HG03520 (cell line): ENCODE results near the gene ADAMTS8.

Experiments used
- ATAC-seq: cut with Tn5 transposase; IDR thresholded peaks from one replicate; pipeline ENCODE4 v1.9.1; 2021; ENCODE audit warnings: mild to moderate bottlenecking, moderate library complexity; ENCODE audit not compliant: unreplicated experiment

ADAMTS8 gene

DNA sequence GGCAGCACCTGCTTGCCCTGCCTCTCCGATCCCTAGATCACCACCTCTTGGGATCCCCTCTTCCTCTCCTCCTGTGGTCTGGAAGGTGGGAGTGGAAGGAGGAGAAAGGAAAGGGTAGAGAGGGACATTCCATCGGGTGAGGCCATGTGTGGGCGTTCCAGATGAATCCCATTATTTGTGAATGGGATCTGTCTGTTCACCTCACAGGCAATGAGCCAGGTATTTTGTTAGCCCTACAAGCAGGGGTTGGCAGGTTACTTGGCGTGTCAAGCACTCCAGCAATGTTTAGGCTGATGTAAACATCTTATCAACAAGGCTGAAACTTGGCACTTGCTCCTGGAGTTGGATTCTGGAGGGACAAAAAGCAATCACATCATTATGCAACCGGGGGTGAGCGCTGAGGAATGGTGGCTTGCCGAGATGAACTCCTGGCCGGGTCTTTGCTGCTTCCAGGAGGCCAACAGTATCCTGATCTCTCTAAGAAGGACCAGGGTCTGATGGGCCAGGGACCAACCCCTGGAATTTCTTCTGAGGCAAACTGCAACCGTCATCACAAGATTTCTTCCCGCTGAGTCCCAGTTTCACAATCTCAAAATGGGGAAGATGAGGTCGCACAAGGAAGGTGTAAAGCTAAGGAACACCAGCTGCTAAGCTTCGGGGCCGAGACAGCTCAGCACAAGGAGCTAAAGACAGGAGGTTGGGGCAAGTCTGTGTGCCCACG lies 7.8 kb downstream of the ADAMTS8 start:
- no peak for ATAC-seq

DNA sequence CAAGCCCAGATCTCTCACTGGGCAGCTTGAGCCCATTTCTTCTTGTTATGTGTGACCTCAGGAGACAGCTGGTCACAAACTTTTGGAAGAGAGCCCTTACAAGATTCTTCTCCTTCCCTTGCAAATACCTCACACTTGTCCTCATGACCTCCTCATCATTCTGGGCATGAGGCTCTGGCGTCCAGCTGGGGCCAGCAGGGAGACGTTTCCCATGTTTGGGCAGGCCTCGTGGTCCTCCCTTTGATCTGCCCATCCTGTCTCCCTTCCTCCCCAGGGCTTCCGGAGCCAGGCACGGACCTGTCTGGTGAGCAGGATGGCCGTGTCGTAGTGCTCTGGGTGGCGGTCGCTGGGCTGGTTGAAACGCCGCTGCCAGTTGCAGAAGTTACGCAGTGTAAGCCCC lies 9.7 kb downstream of the ADAMTS8 start:
- ATAC-seq: no peak

DNA sequence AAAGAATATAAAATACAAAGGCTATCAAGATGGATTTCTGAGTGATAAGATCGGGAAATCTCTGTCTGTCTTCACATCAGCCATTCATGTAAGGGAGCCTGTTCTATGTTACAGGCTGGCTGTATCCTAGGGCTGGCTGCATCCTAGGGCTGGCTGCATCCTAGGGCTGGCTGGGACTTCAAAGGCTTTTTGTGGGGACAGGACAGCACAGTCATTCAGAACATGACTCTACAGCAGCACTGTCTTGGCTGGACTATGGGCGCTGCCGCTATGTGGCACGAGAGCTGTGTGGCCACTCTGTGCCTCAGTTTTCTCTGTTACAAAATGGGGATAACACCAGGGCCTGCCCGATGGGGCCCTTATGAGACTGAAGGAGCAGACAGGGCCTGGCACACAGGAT lies 10.2 kb downstream of the ADAMTS8 start:
- ATAC-seq: no peak

- ATAC-seq: no peak
Measured at GRCh38 chr11:130416906-130417305, 11.5 kb downstream of the ADAMTS8 start.

DNA sequence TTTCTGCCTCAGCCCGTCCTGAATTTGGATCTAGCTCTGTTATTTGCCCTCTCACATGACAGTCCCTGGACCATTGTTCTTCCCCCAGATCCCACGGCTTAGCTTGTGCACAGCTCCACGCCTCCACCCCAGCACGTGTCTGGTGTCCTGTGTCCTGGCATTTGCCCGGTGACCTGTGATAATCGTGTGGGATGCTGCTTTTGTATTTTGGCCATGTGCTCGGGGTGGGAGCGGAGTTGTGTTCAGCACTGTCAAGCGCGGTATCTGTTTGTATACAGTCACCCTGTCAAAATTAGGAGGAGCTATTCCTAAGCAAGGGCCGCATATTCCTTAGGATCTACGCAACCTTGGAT lies 11.9 kb downstream of the ADAMTS8 start:
- ATAC-seq: no peak

DNA sequence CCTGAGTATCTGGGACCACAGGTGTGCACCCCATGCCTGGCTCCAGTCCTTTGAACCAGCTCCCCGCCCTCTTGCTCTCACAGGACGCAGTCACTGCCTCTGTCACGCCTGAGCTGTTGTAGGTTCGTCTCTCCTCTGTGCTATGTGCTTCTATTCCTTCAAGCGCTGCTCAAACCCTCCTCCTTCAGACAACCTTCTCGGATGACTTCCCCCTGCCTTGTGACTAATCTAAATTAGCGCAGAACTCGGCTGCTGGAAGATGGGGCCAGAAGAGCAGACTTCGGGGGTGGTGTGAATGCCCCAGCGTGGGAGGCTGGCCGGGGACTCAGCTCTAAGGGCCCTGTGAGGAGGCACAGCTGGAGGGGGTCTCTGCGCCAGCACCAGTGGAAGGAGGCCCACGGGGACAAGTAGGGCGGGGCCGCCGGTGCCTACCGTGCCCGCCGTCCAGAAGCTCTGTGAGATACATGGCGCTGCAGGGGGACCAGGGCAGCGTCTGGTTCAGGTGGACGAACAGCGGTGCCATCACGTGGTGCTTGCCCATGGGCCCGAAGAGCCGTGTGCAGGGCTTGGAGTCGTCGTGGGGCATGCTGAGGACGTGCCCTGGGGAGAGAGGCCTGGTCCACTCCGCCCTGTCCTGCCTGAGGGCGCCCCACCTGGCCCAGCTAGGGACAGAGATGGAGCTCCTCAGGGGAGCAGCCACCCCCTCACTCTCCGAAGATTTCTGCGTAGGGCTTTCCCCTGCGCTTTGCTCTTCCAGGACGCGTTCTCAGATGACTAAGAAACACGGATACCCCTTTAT lies 12.5 kb downstream of the ADAMTS8 start:
- ATAC-seq: no peak

- no peak for ATAC-seq
Measured at GRCh38 chr11:130414107-130415080, 14.0 kb downstream of the ADAMTS8 start.

- ATAC-seq: no peak
Measured at GRCh38 chr11:130413405-130414106, 14.9 kb downstream of the ADAMTS8 start.

GRCh38 chr11:130411223-130411622 lies 17.2 kb downstream of the ADAMTS8 start:
- ATAC-seq: no peak

GRCh38 chr11:130409594-130410388 lies 18.6 kb downstream of the ADAMTS8 start:
- ATAC-seq: no peak

DNA sequence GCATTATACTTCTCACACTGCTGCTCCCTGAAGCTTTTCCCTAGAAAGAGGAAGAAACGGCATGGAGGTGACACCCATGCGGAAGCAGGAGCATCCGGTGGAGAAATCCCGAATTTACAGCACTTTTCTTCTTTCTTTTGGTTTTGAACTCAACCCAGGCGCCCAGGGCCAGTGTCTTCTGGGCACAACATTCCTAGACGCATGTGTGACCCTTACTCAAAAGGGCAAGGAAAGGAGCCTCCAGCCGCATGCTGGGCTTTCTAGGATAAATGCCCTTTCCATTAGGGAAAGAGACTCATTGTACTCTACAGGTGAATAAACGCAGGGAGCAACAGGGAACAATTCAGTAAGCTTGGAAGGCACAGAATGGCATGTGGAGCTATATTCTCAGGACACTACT lies 19.5 kb downstream of the ADAMTS8 start:
- no peak for ATAC-seq

DNA sequence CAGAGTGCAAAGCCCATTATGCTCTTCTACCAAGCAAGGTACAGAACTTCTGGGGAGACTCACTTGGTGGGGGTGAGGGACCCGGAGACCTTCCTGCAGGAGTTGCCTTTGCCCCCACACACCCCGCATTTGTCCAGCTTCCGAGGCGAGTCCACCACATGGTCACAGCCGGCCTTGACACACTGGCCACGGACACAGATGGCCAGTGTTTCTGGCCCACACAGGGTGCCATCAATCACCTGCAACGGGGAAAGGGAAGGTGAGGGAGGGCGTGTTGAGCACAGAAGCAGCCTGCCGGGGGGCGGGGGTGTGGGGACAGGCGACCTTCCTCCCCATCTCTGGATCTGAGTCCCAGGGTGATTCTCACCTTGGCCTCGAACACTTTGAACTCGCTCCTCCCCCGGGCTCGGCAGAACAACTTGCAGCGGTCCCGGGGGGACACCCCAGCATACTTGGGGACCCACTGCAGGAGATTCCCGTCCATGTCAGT lies 20.0 kb downstream of the ADAMTS8 start:
- no peak for ATAC-seq

DNA sequence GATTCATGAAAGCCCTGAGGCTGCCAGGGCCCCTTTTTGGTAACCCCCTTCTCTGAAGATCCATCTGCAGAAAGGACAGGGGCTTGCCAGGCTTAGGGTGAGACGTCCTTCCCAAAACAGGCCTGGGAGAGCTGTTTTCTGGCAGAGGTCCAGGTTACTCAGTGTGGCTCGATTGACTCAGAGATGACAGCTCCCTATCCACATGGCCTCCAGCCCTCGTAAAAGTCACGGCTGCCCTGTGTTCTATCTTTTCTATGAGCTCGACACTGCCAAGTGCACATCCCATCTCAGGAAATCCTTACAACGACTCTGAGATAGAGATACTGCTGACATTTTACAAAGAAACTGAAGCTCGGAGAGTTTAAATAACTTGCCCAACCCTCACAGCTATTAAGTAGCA lies 20.4 kb downstream of the ADAMTS8 start:
- no peak for ATAC-seq

GRCh38 chr11:130405428-130405827 lies 23.0 kb downstream of the ADAMTS8 start:
- ATAC-seq: no peak

- no peak for ATAC-seq
Measured at GRCh38 chr11:130404727-130405126, 23.7 kb downstream of the ADAMTS8 start.

- ATAC-seq: no peak
Measured at GRCh38 chr11:130403967-130404366, 24.4 kb downstream of the ADAMTS8 start.

GRCh38 chr11:130403271-130403804 lies 25.1 kb downstream of the ADAMTS8 start:
- ATAC-seq: no peak

GRCh38 chr11:130402570-130402969 lies 25.8 kb downstream of the ADAMTS8 start:
- ATAC-seq: no peak

DNA sequence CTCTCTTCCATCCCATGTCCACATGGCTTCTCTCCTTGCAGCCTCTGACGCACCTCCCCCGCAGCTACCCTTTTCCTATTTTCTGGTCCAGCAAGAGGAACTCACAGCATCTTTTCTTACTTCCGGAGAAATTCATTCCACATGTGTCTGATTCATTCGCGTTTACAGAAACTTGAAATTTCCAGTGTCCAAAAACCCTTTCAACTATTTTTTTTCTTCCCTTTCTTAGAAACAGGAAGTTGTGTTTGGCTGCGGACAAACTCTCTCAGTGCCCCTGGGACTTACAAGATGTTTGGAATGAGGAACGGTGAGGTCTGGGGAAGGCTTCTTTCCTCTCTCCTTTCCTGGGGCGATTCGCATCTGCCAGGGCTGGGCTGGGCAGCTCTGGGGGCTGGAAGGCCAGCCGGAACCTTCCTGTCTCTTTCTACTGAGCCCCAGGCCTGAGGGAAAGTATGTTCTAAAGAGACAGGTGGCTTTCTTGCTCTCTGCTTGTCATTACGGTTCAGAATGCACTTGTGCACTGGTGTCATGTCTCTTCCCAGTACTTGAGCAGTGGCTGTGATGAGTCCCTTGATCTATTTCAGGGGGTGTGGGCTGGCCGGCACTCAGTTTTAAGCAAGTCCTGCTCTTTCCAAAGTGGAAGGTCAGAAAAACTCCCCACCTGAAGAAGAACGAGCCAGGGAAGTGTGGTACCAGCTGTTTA lies 27.5 kb downstream of the ADAMTS8 start:
- no peak for ATAC-seq
